ENCODE measurements around the gene HYAL3. TPM values are rescaled to one million over a fixed set of nuclear protein-coding genes. Genes with fewer than 3 reads are reported as not detected.

Gene HYAL3
- total and polyA plus RNA-seq, 10 of the 15 experiments (the other 5 are each of a cell fraction or from before 2014, with no cell fraction given) = 0.37 to 4.2 (median 2.8) TPM

DNA sequence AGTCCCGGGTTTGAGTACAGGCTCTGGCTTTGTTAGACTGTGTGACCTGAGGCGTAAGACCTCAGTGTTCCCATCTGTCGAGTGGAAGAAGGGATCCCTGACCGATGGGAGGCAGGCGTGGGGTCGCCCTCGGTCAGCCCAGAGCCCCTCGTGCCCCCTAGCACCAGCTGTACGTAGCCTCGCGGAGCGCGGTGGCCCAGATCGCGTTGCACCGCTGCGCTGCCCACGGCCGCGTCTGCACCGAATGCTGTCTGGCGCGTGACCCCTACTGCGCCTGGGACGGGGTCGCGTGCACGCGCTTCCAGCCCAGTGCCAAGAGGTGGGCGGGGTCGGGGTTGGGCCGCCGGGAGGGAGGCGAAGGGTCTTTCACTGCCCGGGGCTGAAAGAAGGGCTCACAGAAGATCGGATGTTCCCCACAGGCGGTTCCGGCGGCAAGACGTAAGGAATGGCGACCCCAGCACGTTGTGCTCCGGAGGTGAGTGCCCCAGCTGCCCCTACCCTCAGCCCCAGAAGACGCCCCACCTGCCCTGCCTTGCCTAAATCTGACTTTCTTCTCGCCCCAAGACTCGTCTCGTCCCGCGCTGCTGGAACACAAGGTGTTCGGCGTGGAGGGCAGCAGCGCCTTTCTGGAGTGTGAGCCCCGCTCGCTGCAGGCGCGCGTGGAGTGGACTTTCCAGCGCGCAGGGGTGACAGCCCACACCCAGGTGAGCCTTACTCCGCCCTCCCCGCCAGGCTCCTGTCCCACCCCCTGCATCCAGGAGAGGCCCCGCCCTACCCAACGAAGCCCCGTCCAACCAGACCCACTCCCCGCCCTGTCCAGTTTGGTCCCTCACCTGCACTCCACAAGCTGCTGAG is 23.8 kb downstream of the HYAL3 start:
- in situ Hi-C loops (cut with MboI) = no loop called here
- no peak overlapping the region for H3K9ac ChIP-seq (ENCODE audit: control insufficient read depth, insufficient read depth, low read length)
- 10% methylated on average over 60 of the region's 65 CpGs for WGBS (ENCODE audit: insufficient coverage, insufficient replicate concordance, low lambda C conversion rate, missing lambda C conversion rate)
- H2AFZ ChIP-seq (ENCODE audit: control insufficient read depth, low read depth, low read length) = no peak overlapping the region
- H4K20me1 ChIP-seq (ENCODE audit: control insufficient read depth, insufficient read depth) = no peaks in the 10 kb centered on the region
- H3K9me3 ChIP-seq (replicated peaks; ENCODE audit: control insufficient read depth, insufficient read depth, low read length) = no peaks in the 10 kb centered on the region
- no TSS peak for BruUV-seq (replicated peaks)
- no peak for DNase-seq (ENCODE audit: low read depth, low spot score)
- no peaks in the 10 kb centered on the region for H3K79me2 ChIP-seq (ENCODE audit: control insufficient read depth, insufficient read depth, low read length)
- no peak overlapping the region for H3K4me3 ChIP-seq
- H3K4me2 ChIP-seq (ENCODE audit: control insufficient read depth, insufficient read depth) = no peak overlapping the region
- no peak overlapping the region for H3K27ac ChIP-seq (ENCODE audit: control insufficient read depth, insufficient read depth)
- H3K36me3 ChIP-seq (ENCODE audit: control insufficient read depth in 2 of 2, insufficient read depth in 2 of 2, low read length in 1 of 2) = no peaks in the 10 kb centered on the region
- ChIA-PET RAD21 (ENCODE audit: unreplicated experiment) (interaction anchor here (0.6 kb wide), 3 partner anchors 46 to 336 kb away, joined by 3 to 6 read pairs (median 3); no protein-coding TSS in a partner anchor), CTCF (interaction anchor here (1.0 to 1.4 kb wide), 6 partner anchors 13 to 50 kb away, joined by 3 to 5 read pairs (median 4); partner anchors contain the start of gene GNAI2), SMC1A (ENCODE audit: uncharacterized antibody, unreplicated experiment) (interaction anchor here (0.8 kb wide), 1 partner anchor 15 kb away, joined by 3 read pairs; no protein-coding TSS in a partner anchor), POLR2A (no interaction called here)
- intact Hi-C loops (cut with micrococcal nuclease; ENCODE audit: unreplicated experiment) = no loop called here
- no peak for ATAC-seq
- H3K27me3 ChIP-seq (replicated peaks in 1 of 2; ENCODE audit: control insufficient read depth in 2 of 2, insufficient read depth in 2 of 2, low read length in 1 of 2) = peaks cover 7 to 8% of the 10 kb centered on the region in 2 experiments; a peak in 3 of 4 replicates
- TF ChIP-seq ASH2L (IDR thresholded peaks at IDR 0.05; ENCODE audit: borderline replicate concordance, low read depth) = no peak
- no peak for TF ChIP-seq HDAC2 (IDR thresholded peaks at IDR 0.05)
- TF ChIP-seq JUNB (IDR thresholded peaks at IDR 0.05) = no peak
- TF ChIP-seq NR2C2 (IDR thresholded peaks at IDR 0.05; ENCODE audit: borderline replicate concordance, control insufficient read depth, insufficient read length, low read depth) = no peak
- no peak for TF ChIP-seq PAX5 (IDR thresholded peaks at IDR 0.05; ENCODE audit: borderline replicate concordance, low read depth, low read length)
- no peak for TF ChIP-seq NFIC (IDR thresholded peaks at IDR 0.05; ENCODE audit: low read depth, low read length)
- peaks cover 6% of the 10 kb centered on the region for H3K4me1 ChIP-seq (ENCODE audit: control insufficient read depth, insufficient read depth, low read length)
- no peak for FAIRE-seq

All from GM12878 (cell line).